Ovary (tissue), 3 donors: Measurements from ENCODE around the gene STK11IP.

Source experiments
- EP300 ChIP-seq: sonication (generic); formaldehyde crosslinking; IDR thresholded peaks from one replicate; pipeline ENCODE4 v1.6.1; 2017; ENCODE audit warnings: antibody characterized with exemption
- POLR2A ChIP-seq: fragments of 450-650 bp; IDR thresholded peaks from one replicate; pipeline ENCODE4 v1.6.1; 2017; ENCODE audit warnings: antibody characterized with exemption, mild to moderate bottlenecking, moderate library complexity
- TF ChIP-seq, protein P1 (sequence below), 3 donors: fragments of 450-650 bp in 2 of 3; fragments of 200-600 bp in 1 of 3; IDR thresholded peaks; one replicate each; pipeline versions ENCODE4 v1.5.1 to v1.8.0; 2016 to 2022; ENCODE audit warnings: antibody characterized with exemption in 3 of 3, mild to moderate bottlenecking in 1 of 3
- donor health status: DM: no; HTN: no; CAD: no.

DNA sequence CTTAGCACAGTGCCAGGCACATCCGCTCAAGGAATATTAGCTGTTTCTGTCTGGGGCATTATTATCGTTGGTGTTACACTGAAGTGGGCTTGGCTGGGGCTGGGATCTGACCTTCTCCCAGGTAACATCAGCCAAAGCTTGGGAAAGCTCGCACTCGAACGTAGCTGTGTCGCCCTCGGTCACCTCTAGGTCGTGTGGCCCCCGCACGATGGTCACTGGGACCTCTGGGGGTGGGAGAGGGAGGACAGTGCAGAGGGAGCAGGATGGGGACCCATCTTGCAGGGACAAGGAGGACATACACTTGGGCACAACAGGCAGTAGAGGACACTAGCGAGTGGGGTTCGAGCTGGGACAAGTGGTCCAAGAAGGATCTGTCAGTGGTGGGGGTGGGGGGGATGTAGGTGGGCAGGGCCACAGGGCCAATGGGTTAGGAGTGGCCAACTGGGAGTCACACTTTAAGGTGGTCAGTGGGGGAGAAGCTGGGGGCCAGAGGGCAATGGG, 44.1 kb upstream of the STK11IP start:
- TF ChIP-seq POLR2A (no peak), EP300 (no peak)
- TF ChIP-seq, protein P1, sequence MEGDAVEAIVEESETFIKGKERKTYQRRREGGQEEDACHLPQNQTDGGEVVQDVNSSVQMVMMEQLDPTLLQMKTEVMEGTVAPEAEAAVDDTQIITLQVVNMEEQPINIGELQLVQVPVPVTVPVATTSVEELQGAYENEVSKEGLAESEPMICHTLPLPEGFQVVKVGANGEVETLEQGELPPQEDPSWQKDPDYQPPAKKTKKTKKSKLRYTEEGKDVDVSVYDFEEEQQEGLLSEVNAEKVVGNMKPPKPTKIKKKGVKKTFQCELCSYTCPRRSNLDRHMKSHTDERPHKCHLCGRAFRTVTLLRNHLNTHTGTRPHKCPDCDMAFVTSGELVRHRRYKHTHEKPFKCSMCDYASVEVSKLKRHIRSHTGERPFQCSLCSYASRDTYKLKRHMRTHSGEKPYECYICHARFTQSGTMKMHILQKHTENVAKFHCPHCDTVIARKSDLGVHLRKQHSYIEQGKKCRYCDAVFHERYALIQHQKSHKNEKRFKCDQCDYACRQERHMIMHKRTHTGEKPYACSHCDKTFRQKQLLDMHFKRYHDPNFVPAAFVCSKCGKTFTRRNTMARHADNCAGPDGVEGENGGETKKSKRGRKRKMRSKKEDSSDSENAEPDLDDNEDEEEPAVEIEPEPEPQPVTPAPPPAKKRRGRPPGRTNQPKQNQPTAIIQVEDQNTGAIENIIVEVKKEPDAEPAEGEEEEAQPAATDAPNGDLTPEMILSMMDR (IDR thresholded peaks at IDR 0.05) = no peak
